ENCODE data around the gene UCHL5. TPM values are rescaled to one million over a fixed set of nuclear protein-coding genes. Genes with fewer than 3 reads are reported as not detected.

UCHL5 gene
- total RNA-seq (10 to 100 TPM; 14.8 to 26.8 (median 17.8) TPM), polyA plus RNA-seq (10 to 100 TPM in 1 of 2 donors, 1 to 10 TPM in 1; 9.8 to 13.5 TPM)

- FAIRE-seq (peak; percentile 79), DNase-seq (peak; percentile 93 to 98 (median 97)), ATAC-seq (peak; percentile 94 to 97 (median 94))
- TF ChIP-seq CTCF (IDR thresholded peaks at IDR 0.05) = no peak
- no peaks in the 10 kb centered on the region for H3K9me3 ChIP-seq
- peaks cover 13 to 32% (median 30%) of the 10 kb centered on the region in 3 donors for H3K4me1 ChIP-seq
- 0 to 1% methylated on average over 74 of the region's 74 CpGs for WGBS, 2 donors
- no peaks in the 10 kb centered on the region for H3K36me3 ChIP-seq
- H3K4me3 ChIP-seq = peak within 1 kb of the TSS; percentile 67 to 83 (median 74)
- H3K27ac ChIP-seq = peak within 1 kb of the TSS; percentile 90 to 97 (median 92)
- H3K27me3 ChIP-seq = no peaks in the 10 kb centered on the region
- intact Hi-C loops (cut with DNase I) = loop anchor here in 1 of 3 donors (5.0 kb wide), 1 partner anchor 43 kb away; no protein-coding TSS in a partner anchor
Measured at GRCh38 chr1:193059282-193060114, at the start of gene UCHL5, which contains the start of gene RO60. TSS of gene UCHL5 (minus strand) at chr1:193059360. CDS start at chr1:193059260, 100 bp downstream. TSS of gene RO60 (plus strand) at chr1:193059612. CDS start at chr1:193069055, 9,443 bp downstream.

GRCh38 chr1:193108471-193108870 is 49.3 kb upstream of the UCHL5 start:
- TF ChIP-seq CTCF (IDR thresholded peaks at IDR 0.05) = no peak
- H3K27me3 ChIP-seq = no peaks in the 10 kb centered on the region
- no peak overlapping the region for H3K4me3 ChIP-seq
- intact Hi-C loops (cut with DNase I) = no loop called here
- WGBS, 2 donors = 66 to 71% methylated on average over 3 of the region's 3 CpGs
- no peak overlapping the region for H3K27ac ChIP-seq
- no peak for DNase-seq
- H3K4me1 ChIP-seq = peaks cover 0 to 9% (median 5%) of the 10 kb centered on the region in 3 donors
- FAIRE-seq = no peak
- no peaks in the 10 kb centered on the region for H3K9me3 ChIP-seq
- H3K36me3 ChIP-seq = no peaks in the 10 kb centered on the region
- ATAC-seq = no peak

GRCh38 chr1:193105821-193106177 is 46.6 kb upstream of the UCHL5 start:
- no peak for ATAC-seq
- H3K27me3 ChIP-seq = no peaks in the 10 kb centered on the region
- H3K27ac ChIP-seq = peak overlapping the region; percentile 83 to 86 (median 84)
- no peaks in the 10 kb centered on the region for H3K9me3 ChIP-seq
- 23 to 24% methylated on average over 4 of the region's 4 CpGs for WGBS, 2 donors
- peaks cover 0 to 9% (median 5%) of the 10 kb centered on the region in 3 donors for H3K4me1 ChIP-seq
- no peak for TF ChIP-seq CTCF (IDR thresholded peaks at IDR 0.05)
- peak overlapping the region in 3 of 4 donors; percentile 64 to 91 (median 88) for H3K4me3 ChIP-seq
- no peak for FAIRE-seq
- no peak for DNase-seq
- no peaks in the 10 kb centered on the region for H3K36me3 ChIP-seq
- intact Hi-C loops (cut with DNase I) = no loop called here

- no peak for TF ChIP-seq CTCF (IDR thresholded peaks at IDR 0.05)
- no peaks in the 10 kb centered on the region for H3K9me3 ChIP-seq
- H3K36me3 ChIP-seq = no peaks in the 10 kb centered on the region
- 0% methylated on average over 64 to 73 of the region's 73 CpGs for WGBS, 2 donors
- H3K4me3 ChIP-seq = peak within 1 kb of the TSS; percentile 64 to 91 (median 88)
- peaks cover 0 to 9% (median 5%) of the 10 kb centered on the region in 3 donors for H3K4me1 ChIP-seq
- FAIRE-seq = no peak
- peak within 1 kb of the TSS; percentile 83 to 86 (median 84) for H3K27ac ChIP-seq
- intact Hi-C loops (cut with DNase I) = loop anchor here in 1 of 3 donors (5.0 kb wide), 1 partner anchor 48 kb away; the partner anchor contains the start of genes RO60 and UCHL5
- peak; percentile 84 to 95 (median 87) for DNase-seq
- no peaks in the 10 kb centered on the region for H3K27me3 ChIP-seq
- ATAC-seq = peak; percentile 95 to 98 (median 97)
Measured at GRCh38 chr1:193104907-193105820, 46.0 kb upstream of the UCHL5 start, which contains the start of gene GLRX2. TSS of gene GLRX2 (minus strand) at chr1:193105414. CDS start at chr1:193105382, 32 bp downstream.
